Type B pancreatic cell (in vitro differentiated cells): Measurements from ENCODE around the gene A3GALT2. TPM values are rescaled to one million over a fixed set of nuclear protein-coding genes. Genes with fewer than 3 reads are reported as not detected.
"Not testable (repeated sequence)": the region's sequence is repeated elsewhere in the genome, so short reads cannot be mapped to it uniquely, and the experiment has no call there.

Experiments
- DNase-seq: peaks from one replicate; pipeline ENCODE4 v3.0.0; 2021; ENCODE audit warnings: mixed read lengths; ENCODE audit not compliant: unreplicated experiment; ENCODE audit errors: extremely low spot score
- H3K27ac Mint-ChIP-seq: 2 replicates; pipeline ENCODE4 v1.8.0; 2021; ENCODE audit warnings: mild to moderate bottlenecking, mixed read lengths
- H3K27me3 Mint-ChIP-seq: 2 replicates; pipeline ENCODE4 v1.8.0; 2021; ENCODE audit warnings: mixed read lengths
- H3K36me3 Mint-ChIP-seq: 2 replicates; pipeline ENCODE4 v1.8.0; 2021; ENCODE audit warnings: mixed read lengths
- H3K4me1 Mint-ChIP-seq: one replicate; pipeline ENCODE4 v1.8.0; 2021; ENCODE audit warnings: mixed read lengths; ENCODE audit not compliant: unreplicated experiment
- H3K4me3 Mint-ChIP-seq: 2 replicates; pipeline ENCODE4 v1.8.0; 2021; ENCODE audit warnings: mild to moderate bottlenecking, mixed read lengths
- H3K9me3 Mint-ChIP-seq: 2 replicates; pipeline ENCODE4 v1.8.0; 2021; ENCODE audit warnings: mixed read lengths
- CTCF ChIP-seq: fragments of 200-600 bp; sonication (generic); conservative IDR thresholded peaks from 2 replicates; pipeline ENCODE4 v1.5.0; 2021; ENCODE audit warnings: antibody characterized with exemption, mild to moderate bottlenecking
- total RNA-seq: library from RNA; stranded (reverse); gene quantifications from 2 replicates; pipeline ENCODE4 v1.2.1, GENCODE V29; 2021; ENCODE audit warnings: low replicate concordance

The A3GALT2 gene
- total RNA-seq, 1 donor from 2014 or later = 0.29 TPM

GRCh38 chr1:33292726-33293340 lies 28.1 kb downstream of the A3GALT2 start:
- Mint-ChIP-seq H3K36me3 (peaks cover 27% of the 10 kb centered on the region), H3K9me3 (no peaks in the 10 kb centered on the region), H3K27me3 (no peaks in the 10 kb centered on the region), H3K27ac (no peak overlapping the region), H3K4me3 (no peak overlapping the region), H3K4me1 (peaks cover 6% of the 10 kb centered on the region)
- no peak for TF ChIP-seq CTCF
- no peak for DNase-seq

GRCh38 chr1:33290615-33291014 lies 30.3 kb downstream of the A3GALT2 start:
- not testable (repeated sequence) for H3K27me3 Mint-ChIP-seq, H3K27ac Mint-ChIP-seq, H3K4me3 Mint-ChIP-seq, H3K4me1 Mint-ChIP-seq, H3K9me3 Mint-ChIP-seq, DNase-seq
- H3K36me3 Mint-ChIP-seq = peaks cover 27% of the 10 kb centered on the region

GRCh38 chr1:33289858-33290154 lies 31.1 kb downstream of the A3GALT2 start:
- peak overlapping the region; percentile 41 for H3K27ac Mint-ChIP-seq
- H3K4me3 Mint-ChIP-seq = no peak overlapping the region
- H3K9me3 Mint-ChIP-seq = no peaks in the 10 kb centered on the region
- peaks cover 23% of the 10 kb centered on the region for H3K36me3 Mint-ChIP-seq
- peaks cover 9% of the 10 kb centered on the region for H3K4me1 Mint-ChIP-seq
- no peak for DNase-seq
- no peak for TF ChIP-seq CTCF
- no peaks in the 10 kb centered on the region for H3K27me3 Mint-ChIP-seq

GRCh38 chr1:33288976-33289857 lies 31.7 kb downstream of the A3GALT2 start:
- Mint-ChIP-seq H3K27ac (peak overlapping the region; percentile 41), H3K27me3 (no peaks in the 10 kb centered on the region), H3K4me1 (peaks cover 12% of the 10 kb centered on the region), H3K4me3 (no peak overlapping the region), H3K36me3 (peaks cover 26% of the 10 kb centered on the region), H3K9me3 (no peaks in the 10 kb centered on the region)
- no peak for DNase-seq
- no peak for TF ChIP-seq CTCF

GRCh38 chr1:33287317-33287716 lies 33.6 kb downstream of the A3GALT2 start:
- no peak for TF ChIP-seq CTCF
- Mint-ChIP-seq H3K4me1 (peaks cover 18% of the 10 kb centered on the region), H3K27me3 (no peaks in the 10 kb centered on the region), H3K36me3 (peaks cover 28% of the 10 kb centered on the region), H3K27ac (no peak overlapping the region), H3K4me3 (no peak overlapping the region), H3K9me3 (no peaks in the 10 kb centered on the region)
- DNase-seq = no peak

DNA sequence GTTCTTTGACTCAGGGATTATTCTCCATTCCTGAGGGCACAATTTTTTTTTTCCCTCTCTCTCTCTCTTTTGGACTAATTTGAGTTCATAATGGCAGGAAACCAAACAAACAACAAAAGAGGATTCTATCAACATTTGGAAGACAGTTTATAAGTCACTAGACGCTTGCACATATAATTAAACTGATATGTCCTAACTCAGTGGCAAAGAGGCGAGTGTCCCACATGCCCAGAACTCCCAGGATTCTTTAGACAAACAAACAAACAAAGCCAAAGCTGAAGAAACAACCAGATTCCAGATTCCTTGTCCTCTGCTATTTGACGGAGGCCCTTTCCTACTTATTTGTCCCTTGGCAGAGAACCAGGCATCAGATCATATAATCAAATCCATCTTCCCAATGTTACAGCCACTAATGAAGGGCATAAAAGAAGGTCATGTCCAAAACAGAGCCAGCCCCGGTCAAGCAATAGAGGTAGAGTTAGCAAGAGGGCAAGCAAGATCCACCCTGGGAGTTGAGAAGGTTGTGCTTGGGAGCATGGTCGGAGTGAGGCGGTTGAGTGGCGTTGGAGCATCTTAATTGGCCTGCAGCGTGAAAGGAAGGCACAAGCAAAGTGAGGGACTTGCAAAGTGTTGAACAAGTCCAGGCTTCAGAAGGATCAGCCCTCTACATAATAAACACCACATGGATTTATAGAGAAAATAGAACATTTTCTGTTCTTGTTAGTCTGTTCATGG lies 34.3 kb downstream of the A3GALT2 start:
- Mint-ChIP-seq H3K27me3 (no peaks in the 10 kb centered on the region), H3K4me3 (no peak overlapping the region), H3K9me3 (no peaks in the 10 kb centered on the region), H3K27ac (no peak overlapping the region), H3K4me1 (peaks cover 18% of the 10 kb centered on the region), H3K36me3 (peaks cover 35% of the 10 kb centered on the region)
- DNase-seq = no peak
- TF ChIP-seq CTCF = no peak
